GM21515 (cell line): ENCODE measurements around the gene TGFBR3.

Source experiments
- ATAC-seq: cut with Tn5 transposase; IDR thresholded peaks from one replicate; pipeline ENCODE4 v1.9.1; 2021; ENCODE audit not compliant: unreplicated experiment

The TGFBR3 gene

DNA sequence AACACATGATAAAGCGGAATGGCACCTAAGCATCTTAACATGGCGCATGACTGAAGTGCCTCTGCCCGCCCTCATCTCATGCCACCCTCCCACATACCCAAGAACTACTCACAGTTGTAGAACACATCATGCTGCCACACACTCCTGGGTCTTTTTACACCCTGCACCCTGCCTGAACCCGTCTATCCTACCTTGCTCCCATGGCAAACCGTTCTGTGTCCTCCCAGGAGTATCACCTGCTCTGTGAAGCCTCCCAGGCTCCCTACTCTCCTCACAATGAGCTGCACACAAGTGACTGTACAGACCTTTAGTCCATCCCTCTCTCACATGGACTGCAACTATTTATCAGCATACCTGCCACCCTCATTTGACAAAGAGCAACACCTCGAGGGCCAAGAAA lies 144.0 kb downstream of the TGFBR3 start:
- ATAC-seq, result no peak

DNA sequence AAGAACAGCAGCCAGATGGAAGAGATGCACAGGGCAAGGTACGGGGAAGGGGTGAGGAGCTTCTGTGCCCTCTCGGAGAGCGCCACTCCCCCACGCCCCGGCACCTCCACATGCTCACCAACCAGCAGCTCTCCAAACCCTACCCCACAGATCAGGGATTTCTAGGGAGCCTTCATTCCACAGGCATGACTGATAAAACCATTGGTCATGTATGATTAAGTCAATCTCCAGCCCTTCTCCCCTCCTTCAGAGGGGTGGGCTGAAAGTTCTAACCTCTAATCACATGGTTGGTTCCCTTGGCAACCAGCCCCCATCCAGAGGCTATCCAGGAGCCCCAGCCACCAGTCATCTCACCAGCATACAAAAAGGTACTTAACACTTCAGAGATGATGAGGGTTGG lies 144.7 kb downstream of the TGFBR3 start:
- ATAC-seq, result no peak

DNA sequence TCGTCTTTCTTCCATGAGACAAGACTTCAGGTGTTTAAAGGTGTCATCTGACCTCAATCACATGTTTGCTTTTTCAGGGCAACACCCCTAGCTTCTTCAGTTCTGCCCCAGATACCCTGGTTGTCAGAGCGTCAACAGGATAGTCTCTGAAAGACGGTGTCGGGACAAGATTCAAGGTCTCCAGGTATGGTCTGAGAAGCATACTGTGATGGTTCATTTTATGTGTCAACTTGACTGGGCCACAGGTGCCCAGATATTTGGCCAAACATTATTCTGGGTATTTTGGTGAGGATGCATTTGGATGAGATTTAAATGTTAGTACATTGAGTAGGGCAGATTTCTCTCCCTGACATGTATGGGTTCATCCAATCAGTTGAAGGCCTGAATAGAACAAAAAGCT lies 148.3 kb downstream of the TGFBR3 start:
- ATAC-seq, result no peak

DNA sequence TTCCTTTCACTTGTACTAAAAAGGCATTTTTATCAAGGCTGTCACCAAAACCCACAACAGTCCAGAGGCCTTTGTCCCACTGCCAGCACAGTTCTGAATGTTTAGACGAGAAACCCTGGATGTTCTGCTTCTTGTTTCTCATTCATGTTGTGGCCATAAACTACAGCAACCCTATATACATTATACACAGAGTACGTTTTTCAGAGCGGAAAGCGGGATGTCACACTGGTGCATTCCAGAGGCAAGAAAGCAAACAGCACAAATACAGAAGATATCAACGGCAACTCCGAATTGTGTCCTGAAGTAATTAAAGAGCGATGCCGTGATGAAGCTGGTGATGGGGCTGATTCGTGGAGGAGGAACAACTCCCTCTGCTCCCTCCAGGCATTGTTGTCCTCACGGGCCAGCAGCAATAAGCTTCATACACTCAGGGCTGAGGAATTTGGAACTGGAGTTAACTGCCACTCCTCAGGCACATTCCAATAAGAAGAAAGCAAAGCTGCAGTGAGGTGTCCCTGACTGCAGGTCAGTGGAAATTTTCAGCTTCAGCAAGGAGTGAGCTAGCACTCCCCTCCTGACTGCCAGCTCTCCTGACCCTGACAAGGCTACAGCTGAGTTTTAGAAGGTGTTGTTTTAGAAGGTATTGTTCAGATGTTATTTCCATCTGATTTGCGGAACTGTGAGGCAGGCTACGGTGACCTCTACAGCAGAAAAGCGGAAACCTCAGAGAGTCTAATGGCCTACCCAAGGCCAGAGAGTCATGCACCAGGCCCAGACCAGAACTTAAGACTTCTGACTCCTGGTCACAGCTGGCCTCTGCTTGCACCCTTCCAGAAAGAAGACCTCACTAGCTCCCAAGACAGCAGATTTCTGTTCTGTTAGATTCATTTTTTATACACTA lies 149.0 kb downstream of the TGFBR3 start:
- no peak for ATAC-seq

DNA sequence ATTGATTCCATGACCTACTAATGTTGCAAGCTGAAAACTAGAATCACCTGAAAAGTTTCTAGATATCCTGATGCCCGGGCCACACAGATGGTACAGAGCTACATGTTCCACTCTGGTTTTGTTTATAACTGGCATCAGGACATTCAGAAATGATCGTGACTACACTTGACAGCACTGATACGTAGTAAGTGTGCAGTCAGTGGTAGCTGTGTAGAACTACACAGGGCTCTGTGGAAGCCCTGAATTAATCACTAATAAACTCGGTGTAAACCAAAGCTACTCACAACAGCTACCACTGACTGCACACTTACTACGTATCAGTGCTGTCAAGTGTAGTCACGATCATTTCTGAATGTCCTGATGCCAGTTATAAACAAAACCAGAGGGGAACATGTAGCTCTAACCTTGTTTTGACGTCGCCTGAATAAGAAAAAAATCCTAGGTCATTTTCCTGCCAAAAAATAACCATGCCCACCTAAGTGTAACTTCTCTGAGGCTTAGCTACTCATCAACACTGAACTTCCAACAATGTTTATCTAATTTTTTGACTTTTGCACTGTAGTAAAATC lies 149.7 kb downstream of the TGFBR3 start:
- no peak for ATAC-seq

DNA sequence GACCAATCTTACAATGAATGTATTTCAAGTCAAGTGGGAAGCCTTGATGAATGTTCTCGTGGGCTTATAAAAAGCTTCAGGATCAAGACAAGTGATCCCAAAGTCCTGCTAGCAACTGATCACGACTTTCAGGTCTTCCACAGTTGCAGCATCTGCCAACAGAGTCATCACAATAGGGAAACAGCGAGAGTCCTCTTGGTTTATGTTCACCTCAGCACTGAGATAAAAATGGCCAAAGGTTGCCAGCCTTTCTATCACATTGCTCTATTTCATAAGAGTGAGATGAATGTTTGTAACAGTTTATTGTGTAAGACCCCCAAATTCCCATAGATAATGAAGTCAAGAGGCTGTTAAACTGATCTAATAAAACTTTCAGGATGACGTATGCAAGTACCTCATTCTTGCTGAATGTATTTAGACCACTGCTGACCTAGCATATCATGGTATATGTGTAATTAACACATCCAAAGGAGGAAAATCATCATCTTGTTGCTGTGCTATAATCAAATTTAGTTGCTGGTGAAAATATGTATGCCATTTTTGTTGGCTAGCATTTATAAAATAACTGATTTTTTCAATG lies 150.6 kb downstream of the TGFBR3 start:
- ATAC-seq, result no peak

DNA sequence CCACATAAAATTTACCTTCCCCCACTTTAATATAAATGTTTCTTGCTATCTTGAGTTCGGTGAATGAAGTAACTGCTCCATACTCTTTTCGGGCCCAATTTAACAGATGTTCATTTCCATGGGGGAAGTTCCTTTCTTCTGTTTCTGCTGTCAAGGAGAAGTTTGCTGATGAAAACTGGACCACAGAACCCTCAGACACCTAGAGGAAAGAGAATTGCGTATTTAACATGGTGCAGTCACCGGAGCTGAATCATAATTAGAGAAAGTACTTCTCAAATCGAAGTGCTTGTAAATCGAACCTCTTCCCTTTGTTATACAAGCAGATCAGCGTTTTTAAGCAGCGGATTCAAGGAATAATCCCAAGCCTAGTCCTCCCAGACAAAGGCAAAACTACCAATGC lies 151.2 kb downstream of the TGFBR3 start:
- no peak for ATAC-seq

DNA sequence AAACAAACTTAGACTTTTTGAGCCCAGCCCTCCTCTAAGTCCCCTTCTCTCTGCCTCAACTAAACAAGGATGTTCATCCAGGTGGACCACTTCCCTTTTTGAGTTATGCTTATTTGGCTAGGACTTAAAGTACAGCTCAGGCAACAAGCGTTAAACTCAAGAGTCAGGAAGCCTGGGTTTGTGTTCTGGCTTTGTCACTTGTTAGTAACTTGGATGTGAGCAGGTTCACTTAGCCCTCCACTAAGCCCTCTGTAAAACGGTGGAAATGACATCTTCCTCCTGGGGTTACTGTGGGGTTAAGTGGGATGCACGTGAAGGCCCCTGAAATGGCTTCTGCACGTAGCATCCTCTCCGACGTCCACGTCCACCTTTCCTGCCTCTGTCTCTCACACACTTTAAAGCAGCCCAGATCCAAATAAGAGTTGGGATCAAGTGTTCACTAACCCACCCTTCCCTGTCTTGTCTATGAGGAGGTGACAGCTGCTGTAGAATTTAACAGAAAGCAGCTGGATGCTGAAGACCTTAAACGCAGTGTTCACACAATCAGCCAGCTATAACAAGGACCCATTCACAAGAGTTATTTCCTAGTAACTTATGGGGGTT lies 152.7 kb downstream of the TGFBR3 start:
- ATAC-seq, result no peak

DNA sequence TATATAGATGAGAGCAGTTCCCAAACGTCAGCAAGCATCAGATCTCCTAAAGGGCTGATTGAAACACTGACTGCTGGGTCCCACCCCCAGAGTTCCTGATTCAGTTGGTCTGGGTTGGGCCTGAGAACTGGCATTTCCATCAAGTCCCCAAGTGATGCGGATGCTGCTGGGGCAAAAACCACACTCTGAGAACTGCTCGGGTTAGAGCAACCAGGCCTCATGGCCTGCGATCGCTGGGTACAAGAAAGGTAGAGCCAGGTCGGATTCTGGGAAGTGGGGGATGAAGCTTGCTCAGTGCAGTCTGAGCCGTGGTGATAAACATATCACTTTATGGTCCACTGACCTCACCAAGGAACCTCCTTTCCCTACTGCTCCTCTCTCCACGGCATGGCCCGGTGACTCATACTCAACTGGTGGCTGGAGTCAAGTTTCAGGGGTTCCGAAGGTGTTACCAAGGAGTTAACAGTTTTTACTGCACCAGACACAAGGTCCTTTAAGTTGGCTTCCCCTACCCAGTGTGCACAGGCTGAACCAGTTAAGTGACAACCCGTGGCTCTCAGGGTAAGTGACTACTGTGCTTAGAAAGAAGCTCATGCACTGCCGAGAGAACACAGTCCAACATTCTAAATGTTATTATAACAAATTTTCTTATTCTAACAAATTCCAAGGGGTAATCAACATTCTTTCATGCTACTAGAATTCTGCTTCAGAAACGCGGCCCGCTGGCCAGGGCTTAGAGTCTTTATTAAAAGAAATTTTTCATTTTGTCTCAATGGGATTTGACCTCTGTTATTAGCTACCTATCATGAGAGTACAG lies 153.5 kb downstream of the TGFBR3 start:
- peak; percentile 15 for ATAC-seq

DNA sequence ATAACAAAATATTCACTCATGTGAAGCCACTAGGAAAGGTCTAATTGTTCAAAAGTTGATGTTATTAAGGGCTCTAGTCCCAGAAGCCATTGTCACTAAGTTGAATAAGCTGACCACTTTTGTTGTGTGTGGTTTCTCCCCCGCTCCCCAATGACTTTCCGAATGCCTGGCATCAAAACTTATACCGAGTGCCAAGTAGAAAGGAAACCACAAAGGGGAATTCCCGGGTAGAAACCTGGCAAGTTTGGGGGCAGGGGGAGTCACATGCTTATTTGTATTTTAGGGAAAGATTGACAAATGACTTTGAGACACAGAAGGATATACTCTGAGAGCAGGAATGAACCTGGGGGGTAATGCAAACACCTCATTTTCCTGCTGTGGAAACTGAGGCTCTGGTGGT lies 154.1 kb downstream of the TGFBR3 start:
- no peak for ATAC-seq

DNA sequence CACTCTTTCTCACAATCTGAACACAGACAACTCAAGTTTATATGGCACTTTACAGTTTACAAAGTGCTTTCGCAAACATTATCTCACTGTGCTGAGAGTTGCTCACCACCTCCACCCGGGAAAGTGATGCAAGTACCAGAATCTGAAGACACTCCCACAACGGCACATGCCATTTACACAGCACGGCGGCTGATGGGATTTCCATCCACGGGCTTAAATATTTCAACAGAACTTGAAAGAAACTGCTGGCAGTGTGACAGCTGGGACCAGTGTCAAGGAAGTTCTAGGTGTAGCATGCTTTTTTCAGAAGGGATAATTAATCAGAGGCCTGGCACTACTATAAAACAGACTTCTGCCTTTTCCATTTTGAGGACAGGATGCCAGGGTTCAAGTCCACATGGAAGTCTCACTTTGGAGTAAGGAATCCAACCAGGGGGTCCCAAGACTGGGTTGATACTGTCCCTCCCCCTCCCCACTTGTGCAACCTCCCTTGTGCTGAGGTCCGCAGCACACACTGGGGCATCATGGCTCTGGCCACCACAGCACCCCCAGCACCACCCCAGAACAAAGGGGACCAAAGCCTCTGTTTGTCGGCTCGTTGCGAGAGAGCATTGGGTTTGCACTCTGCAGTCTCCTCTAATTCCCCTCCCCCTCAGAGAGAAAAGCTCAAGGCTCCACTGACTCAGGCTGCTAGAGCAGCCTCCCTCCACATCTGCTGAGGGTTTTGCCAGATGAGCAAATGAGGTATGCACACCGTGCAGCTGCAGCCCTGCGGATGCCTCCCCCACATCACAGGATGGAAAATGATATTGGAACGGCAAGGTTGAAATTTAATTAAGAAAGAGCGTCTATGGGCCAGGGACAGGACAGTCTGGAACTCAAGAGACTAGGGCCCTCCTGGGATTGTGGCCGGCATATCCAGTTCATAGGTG lies 154.9 kb downstream of the TGFBR3 start:
- ATAC-seq, result peak; percentile 44

DNA sequence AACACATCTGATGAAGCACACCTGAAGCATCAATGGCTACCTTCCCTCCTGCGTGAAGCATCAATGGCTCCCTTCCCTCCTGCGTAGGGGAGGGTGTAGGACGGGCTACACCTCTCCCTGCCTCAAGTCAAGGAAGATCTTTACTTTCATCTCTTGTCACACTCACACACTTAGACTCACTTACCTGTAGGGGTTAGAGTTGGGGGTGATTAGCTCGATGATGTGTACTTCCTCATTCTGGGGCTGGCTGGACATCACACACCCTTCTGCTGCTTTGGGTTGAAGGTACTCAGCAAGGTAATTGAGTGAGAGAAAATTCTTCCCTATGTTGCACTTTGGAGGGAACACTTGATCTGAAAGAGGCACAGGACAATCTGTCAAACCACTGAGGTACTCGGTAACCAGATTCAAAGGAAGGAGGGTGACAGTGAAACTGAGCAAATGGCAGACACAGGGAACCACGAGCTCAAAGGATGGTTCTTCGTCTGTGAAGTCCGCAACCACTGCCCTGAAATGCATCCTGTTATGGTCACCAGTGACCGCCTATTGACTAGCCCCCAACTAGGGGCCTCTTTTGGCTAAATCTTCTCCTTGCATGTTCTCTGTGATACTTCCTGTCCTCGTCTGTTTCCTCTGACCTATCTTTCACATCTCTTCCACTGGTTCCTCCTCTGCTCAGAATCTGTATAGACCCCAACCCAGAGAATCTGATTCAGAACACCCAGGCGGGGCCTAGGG lies 156.2 kb downstream of the TGFBR3 start:
- no peak for ATAC-seq

DNA sequence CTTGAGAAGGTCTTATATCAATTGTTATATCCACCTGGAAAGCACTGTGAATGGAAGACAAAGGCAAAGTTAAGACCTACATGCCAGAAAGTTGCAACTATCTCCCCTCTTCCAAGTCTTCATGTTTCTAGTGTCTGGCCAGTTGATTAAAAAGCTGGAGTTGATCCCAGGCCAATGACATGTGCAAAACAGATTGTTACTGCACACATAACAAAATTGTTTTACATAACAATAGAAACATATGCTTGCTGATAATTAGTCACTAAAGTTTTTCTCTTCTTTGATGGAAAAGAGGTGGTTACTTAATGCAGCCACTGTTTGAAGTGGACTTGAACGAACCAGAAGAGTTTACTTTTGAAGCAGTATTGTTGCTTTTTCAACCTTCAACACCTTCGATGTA lies 158.2 kb downstream of the TGFBR3 start:
- no peak for ATAC-seq

DNA sequence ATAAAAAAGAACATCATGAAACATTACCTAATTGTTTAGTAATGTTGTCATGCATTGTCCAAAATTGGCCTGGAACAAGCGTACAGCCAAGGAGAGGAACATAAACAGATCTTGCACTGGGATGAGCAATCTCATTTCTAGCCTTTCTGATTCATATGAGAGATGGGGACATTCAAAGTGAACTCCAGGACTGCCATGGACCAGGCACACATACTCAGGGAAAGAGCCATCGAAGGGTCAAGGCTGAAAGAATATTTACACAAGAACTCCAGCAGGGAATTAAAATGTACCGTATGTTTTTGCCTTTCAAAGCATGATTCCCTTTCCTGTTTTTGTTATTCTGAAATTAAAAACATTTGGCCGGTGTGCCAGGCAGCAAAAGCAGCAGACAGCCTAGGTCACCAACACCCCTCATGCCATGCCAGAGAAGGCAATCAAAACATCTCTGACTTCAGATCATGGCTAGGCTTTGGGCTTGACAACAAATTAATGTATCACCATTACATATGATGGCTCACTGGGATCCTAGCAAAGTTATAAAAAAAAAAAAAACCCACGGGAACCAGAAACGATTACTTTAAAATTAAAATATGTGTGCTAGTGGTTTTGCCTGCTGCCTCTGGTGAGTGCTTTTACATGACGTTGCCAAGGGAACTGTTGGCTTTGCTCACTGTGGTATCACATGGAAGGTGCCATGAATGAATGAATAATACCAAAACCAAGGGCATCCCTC lies 159.8 kb downstream of the TGFBR3 start:
- no peak for ATAC-seq

DNA sequence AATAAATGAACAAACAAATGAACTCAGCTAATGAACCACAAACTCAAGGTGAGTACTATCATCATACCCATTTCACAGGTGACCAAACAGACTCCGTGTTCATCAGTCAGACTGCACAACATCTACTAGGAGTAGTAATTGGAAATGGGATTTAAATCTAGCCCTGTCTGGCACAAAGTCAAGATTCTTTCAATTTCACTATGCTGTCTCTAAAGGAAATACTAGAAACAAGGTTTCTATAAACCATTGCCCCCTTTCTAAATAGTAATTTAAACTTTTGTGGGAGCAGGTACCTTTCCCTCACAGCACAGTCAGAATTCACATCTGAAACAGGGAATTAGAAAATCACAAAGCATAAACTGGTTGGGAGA lies 160.3 kb downstream of the TGFBR3 start:
- no peak for ATAC-seq

DNA sequence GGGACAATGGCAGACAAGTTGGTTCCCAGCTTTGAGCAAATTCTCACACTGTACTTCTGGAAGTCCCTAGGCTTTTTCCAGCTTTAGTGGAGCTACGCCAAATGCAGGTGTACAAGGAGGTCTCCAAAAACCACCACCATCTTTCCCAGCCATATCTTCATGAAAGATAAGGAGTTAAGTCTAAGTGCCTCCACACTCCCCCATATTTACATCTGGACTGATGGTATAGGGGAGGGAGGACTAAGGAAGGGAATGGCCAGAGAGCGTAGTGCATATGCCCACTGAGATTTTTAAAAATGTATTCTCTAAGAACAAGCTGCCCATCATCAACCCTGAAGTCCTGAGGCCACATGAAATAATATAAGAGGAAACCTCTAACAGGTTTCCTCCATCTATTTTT lies 161.3 kb downstream of the TGFBR3 start:
- ATAC-seq, result no peak

DNA sequence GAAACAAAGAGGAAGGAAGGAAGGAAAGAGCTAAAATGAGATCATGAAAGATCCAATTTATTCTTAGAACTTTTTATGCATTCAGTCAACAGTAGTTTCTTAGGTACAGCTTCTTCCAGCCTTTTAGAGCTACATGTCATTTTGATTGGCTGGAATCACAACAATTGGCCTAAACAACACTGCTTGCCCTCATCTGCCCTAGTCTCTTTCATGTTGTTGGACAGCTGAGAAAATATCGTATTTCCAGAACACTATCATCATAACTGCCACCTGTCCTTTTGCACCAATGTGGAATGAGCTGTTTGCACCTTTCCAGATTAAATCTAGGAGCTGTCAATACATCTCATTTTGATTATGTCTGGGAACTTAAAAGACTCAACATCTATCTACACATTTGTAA lies 161.7 kb downstream of the TGFBR3 start:
- ATAC-seq, result no peak

DNA sequence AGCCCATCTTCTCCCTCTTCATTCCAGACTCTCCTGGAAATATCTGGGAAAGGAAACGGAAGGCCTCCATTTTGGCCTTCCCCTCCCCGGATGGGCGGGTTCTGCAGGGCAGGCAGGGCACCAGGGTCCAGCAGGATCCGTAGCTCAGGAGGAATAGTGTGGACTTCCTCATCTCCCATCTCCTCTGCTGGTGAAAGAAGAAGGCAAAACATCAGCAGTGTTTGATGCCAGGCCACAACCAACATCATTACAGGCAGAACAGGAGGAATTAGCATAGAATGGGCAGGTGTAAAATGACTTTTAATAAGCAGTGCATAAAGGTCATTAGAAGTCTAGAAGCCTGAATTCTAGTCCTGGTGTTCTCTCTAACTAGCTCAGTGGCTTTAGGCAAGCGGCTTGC lies 165.9 kb downstream of the TGFBR3 start:
- ATAC-seq, result no peak

DNA sequence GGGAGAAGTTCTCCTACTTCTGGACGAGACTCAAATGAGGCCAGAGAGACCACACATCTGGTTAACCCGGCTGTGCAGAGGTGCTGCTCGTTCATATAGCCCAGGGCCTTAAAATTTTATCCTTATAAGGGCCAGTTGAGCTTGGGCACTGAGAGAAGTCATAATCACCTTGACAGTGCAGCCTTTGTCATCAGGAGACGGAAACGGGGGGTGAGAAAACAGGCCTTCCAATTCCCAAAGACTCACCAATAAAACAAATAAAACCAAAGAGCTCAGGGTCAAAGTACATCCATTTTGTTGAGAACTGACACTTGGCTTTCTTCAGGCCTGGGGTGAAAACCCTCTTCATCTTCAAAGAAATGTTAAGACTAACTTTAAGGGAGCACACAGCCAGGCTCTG lies 167.1 kb downstream of the TGFBR3 start:
- ATAC-seq, result no peak
